Neural progenitor cell (in vitro differentiated cells): ENCODE results near the gene PDIA6.

ENCODE experiments used
- CTCF ChIP-seq: fragments of 200-600 bp; sonication (generic); IDR thresholded peaks from 2 replicates; pipeline ENCODE4 v1.5.1; 2017; ENCODE audit warnings: antibody characterized with exemption, mild to moderate bottlenecking
- EZH2 ChIP-seq: fragments of 200-600 bp; sonication (generic); IDR thresholded peaks from 2 replicates; pipeline ENCODE4 v1.6.1; 2017; ENCODE audit warnings: antibody characterized with exemption, mild to moderate bottlenecking, moderate library complexity

- TF ChIP-seq CTCF, result no peak
- no peak for TF ChIP-seq EZH2
Measured at GRCh38 chr2:10845640-10846039, 33.1 kb upstream of the PDIA6 start.
